Stimulated activated CD4-positive, alpha-beta T cell treated with anti-CD3 and anti-CD28 coated beads, Interleukin-15, amount 100 ng/mL, for 24 hours (primary cell): ENCODE data around the gene SBK2.
"Not testable (repeated sequence)": the region's sequence is repeated elsewhere in the genome, so short reads cannot be mapped to it uniquely, and the experiment has no call there.

Experiments
- DNase-seq: peaks from one replicate; pipeline ENCODE4 v3.0.0-alpha.2; 2020

The SBK2 gene

DNA sequence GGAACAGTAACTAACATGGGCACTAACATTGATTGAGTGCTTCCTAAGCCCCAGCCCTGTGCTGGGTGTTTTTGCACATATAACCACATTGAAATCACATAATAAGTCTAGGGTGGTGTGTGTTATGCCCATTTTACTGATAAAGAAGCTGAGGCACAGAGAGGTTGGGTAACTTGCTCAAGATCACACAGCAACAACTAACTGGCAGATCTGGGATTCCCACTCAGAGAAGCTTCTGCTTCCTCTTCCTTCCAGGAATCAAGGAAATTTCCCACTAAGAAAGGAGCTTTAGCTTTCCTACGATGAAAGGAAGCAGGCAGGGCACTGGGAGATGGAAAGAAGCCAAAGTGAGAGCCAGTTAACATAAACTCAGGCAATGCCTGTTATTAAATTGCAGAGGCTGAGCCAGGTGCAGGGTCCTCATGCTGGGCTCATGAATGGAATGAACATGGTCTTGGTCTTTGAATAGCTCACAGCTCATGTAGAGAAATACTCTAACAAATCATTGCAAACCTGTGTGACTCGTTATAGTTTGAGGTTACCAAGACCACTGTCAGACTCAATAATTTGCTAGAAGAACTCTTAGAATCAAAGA is 38.6 kb downstream of the SBK2 start:
- DNase-seq = no peak

DNA sequence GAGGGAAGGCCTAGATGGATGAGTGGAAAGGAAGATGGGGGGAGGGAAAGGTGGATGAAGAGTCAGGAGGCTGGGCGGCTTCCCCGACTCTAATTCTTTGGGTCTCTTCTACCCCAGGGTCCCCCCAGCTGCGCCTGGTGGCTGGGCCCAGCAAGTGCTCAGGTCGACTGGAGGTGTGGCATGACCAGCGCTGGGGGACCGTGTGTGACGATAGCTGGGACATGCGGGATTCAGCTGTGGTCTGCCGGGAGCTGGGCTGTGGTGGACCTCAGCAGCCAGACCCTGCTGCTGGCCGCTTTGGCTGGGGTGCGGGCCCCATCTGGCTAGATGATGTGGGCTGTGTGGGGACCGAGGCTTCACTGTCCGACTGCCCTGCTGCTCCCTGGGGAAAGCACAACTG is 39.2 kb downstream of the SBK2 start:
- DNase-seq = no peak

DNA sequence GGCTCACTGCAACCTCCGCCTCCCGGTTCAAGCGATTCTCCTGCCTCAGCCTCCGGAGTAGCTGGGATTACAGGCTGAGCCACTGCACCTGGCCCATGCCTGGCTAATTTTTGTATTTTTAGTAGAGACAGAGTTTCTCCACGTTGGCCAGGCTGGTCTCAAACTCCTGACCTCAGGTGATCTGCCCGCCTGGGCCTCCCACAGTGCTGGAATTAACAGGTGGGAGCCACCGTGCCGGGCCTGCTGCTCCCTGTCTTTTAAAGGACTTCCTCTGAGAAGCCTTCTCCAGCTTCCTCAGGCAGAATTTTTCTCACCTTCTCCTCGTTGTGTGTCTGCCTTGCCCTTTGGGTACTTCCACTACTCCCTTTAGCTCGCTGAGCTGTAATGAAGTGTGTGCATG is 40.1 kb downstream of the SBK2 start:
- DNase-seq = not testable (repeated sequence)

DNA sequence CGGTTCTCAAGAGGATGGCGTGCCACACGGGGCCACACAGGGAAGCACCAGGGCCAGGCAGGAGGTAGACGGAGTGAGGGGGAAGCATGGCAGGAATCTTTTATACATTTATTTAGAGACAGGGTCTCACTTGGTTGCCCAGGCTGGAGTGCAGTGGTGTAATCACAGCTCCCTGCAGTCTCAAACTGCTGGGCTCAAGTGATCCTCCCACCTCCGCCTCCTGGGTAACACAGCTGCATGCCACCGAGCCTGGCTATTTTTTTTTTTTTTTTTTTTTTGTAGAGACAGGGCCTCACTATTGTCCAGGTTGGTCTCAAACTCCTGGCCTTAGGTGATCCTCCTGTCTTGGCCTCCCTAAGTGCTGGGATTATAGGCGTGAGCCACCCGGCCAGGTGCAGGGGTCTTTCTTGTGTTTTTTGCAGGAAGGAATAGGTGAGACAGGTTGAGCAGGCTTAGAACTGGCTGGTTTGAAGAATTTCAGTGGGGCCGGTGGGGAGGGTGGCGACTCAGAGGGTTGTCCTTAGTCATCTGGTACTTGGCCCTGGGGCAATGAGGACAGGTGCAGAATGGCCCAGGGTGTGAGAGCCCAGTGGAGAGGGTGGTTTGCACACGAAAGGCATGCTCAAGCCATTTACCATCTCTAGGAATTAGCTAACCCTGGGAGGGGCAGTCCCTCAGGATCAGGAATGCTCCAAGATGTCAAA is 41.1 kb downstream of the SBK2 start:
- no peak for DNase-seq

DNA sequence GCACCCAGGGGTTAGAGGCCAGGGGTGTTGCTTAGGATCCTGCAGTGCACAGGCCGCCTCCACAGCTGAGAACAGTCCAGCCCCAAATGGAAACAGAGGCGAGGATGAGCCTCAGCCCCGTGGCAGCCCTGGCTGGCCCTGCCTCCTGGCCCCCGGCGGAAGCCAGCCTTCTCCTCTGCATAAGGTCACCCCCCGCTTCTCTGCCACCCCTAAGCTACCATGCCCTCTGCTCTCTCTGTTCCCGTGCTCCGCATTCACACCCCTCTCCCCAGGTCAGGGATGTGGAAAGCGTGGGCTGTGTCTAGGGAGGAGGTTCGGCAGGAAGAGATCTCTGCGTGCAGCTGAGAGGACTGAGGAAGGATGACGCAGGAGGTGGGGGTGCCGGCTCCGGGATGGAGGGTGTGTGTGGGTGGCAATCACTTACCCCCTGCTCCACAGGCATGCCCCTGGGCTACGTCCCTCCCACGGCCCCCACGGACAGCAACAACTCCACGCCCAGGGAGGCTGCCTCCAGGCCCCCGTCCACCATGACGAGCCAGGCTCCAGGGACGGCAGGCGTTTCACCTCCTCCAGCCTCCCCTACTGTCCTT is 42.7 kb downstream of the SBK2 start:
- DNase-seq = no peak

DNA sequence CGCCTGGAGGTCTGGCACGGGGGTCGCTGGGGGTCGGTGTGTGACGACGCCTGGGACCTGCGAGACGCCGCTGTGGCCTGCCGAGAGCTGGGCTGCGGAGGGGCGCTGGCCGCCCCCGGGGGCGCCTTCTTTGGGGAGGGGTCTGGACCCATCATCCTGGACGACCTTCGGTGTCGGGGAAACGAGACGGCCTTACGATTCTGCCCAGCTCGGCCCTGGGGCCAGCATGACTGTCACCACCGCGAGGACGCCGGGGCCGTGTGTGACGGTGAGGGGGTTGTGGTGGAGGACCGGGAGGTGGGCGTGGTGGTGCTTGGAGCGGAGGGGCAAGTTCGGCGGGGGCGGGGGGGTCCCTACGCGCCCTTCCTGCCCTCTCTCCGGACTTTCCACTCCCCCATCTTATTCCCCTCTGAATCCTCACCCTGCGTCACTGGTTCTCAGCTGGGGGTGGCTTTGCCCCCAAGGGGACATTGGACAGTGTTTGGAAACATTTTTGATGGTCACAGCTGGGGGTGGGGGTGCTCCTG is 43.2 kb downstream of the SBK2 start:
- no peak for DNase-seq

DNA sequence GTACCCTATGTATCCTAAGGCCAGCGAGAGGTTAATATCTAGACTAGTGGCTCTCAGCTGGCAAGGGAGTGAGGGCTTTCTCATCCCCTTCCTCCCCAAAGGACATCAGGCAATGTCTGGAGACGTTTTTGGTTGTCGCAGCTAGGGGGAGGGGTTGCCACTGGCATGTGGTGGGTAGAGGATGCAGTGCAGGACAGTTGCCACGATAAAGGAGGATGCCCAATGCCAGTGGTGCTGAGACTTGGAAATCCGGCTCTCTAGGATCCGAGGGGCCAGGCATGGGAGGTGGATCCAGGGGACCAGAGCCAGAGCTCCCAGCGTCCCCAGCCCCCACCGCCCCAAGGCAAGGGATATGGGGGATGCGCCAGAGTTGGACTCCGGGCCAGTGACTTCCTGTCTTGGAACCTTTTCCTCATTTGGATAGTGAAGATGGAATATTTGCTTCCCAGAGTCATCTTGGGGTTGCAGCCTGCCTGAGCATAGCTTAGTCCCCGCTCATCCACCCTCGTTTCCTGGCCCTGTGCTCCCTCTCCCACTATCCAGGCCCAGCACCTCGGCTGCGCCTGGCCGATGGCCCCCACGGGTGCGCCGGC is 43.8 kb downstream of the SBK2 start:
- no peak for DNase-seq

DNA sequence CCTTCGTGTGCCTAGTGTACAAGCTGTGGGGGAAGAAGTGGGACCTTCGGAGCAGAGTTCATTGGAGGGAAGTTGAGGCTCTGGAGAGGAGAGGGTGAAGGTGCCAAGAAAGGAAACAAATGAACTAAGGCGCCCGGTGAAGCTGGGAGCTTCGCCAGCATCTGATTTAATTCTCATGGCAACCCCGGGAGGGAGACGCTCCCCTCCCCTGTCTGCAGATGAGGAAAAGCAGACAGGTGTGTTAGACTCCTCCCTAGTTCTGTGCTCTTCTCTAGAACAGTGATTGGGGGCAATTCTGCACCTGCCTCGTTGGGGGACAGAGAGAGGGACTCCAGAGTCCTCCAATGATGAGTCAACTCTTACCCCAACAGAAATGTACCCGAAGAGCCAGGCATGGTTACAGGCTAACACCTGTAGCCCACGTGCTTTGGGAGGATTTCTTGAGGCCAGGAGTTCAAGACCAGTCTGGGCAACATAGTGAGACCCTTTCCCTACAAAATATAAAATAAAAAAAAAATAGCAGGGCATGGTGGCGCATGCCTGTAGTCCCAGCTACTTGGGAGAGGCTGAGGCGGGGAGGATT is 44.5 kb downstream of the SBK2 start:
- DNase-seq = no peak

DNA sequence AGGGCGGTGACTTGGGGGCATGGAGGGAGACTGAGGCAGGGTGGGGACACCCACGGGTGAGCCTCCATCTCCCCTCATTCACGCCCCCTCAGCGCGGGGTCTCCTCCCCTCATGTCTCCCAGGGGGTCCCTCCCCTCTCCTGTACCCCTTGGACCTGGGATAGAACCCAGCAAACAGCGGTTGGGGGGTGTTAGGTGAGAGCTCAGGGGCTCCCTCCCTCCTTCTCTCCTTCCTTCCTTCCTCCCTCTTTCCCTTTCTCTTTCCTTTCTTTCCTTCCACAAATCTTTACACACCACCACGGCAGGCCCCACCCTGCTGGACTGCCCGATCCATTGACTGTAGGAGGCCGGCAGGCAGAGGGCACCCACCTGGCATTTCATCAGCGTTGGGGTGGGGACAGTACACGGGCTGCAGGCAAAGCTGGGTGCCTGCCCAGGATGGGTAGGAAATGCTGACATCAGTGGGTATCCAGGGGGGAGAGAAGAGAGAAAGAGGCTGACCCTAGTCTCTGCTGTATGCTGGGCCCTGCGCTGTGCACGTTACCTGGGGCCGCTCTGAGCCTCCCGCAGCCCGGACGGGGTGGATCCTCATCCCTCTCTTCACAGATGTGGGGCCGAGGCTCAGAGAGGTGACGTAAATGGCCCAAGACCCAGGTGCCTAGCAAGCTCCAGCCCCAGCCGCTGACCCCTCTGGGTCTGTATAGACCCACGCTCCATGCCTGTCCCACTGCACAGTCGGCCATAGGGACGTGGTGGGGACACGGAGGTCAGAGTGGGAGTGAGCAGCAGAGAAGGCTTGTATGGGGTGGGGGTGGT is 45.2 kb downstream of the SBK2 start:
- DNase-seq = no peak

DNA sequence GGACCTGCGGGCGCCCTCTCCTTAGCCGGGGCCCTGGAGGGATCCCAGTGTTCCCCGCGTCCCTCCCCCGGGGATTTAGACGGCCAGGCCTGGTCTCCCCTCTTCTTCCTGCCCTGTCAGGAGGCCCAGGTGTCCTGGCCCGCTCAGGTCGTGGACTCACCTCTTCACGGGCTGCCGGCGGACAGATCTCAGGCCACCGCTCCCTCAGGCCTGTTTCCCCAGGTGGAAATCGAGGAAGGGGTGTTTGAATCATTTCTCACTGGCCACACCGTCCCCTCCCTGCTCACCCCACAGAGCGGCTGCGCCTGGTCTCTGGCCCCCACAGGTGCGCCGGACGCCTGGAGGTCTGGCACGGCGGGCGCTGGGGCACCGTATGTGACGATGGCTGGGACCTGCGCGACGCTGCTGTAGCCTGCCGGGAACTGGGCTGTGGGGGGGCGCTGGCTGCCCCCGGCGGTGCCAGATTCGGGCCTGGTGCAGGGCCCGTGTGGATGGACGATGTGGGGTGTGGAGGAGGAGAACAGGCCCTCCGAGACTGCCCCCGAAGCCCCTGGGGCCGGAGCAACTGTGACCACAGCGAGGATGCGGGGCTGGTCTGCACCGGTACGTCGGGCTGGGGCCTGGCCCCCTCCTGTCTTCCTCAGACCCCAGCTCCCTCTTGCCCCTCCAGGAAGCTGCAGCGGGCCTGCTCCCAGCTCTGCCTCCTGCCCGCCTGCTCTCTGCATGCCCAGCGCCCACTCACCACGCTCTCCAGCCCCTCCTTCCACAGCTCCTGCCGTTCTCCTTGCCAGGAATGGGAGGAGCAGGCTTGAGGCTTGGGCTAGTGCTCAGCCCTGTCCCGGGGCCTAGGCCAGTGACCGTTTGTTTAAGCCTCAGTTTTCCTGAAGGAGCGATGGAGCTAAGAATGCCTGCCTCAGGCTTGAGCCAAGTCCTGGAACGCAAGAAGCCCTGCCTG is 46.2 kb downstream of the SBK2 start:
- DNase-seq = no peak

DNA sequence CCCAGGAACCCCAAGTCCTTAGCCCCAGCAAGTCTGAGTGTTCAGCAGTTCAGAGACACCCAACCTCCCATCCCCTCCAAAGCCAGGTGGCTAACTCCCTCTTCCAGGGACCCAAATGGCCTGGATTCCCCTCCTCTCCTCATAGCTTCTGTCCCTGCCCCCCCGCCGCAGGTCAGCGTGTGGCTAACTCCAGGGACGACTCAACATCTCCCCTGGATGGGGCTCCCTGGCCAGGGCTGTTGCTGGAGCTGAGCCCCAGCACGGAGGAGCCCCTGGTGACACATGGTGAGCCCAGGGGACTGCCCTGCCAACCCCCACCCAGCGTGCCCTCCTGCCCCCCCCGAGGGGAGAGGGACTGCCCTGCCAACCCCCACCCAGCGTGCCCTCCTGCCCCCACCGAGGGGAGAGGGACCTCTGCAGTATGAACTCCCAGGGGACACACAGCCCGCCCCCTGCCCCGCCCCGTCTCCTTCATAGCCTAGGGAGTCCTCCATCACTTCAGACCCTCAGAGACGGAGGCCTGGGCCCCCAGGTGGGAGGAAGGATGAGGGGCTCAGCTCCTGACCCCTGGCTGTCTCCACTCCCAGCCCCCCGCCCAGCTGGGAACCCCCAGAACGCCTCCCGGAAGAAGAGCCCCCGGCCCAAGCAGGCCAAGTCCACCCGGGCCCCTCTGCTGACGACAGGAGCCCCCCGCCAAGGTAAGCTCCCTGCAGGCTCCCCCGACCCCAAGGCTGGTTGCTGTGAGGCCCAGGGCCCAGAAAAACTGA is 47.0 kb downstream of the SBK2 start:
- no peak for DNase-seq

DNA sequence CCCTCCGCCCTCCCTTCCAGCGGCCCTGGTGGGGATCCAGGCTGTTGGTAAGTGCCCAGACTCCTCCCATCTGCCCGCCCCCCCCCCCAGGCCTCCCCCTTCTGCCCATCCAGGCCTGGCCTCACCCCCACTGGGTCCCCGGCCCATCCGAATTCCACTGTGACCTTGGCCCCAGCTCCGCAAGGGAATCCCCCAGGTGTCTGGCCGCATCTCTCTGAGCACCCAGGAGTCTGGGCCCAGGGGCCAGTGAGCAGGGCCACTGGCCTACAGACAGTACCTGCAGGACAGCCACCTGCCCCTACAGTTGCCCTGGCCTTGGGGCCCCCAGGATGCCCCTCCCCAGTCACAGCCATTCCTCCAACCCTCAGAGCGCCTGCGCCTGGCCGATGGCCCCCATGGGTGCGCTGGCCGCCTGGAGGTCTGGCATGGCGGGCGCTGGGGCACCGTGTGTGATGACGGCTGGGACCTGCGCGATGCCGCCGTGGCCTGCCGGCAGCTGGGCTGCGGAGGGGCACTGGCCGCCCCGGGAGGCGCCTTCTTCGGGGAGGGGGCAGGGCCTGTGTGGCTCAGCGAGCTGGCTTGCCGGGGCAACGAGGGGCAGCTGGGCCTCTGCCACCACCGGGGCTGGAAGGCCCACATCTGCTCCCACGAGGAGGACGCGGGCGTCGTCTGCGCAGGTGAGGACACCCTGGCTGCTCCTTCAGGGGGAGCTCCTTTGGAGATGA is 47.8 kb downstream of the SBK2 start:
- no peak for DNase-seq

DNA sequence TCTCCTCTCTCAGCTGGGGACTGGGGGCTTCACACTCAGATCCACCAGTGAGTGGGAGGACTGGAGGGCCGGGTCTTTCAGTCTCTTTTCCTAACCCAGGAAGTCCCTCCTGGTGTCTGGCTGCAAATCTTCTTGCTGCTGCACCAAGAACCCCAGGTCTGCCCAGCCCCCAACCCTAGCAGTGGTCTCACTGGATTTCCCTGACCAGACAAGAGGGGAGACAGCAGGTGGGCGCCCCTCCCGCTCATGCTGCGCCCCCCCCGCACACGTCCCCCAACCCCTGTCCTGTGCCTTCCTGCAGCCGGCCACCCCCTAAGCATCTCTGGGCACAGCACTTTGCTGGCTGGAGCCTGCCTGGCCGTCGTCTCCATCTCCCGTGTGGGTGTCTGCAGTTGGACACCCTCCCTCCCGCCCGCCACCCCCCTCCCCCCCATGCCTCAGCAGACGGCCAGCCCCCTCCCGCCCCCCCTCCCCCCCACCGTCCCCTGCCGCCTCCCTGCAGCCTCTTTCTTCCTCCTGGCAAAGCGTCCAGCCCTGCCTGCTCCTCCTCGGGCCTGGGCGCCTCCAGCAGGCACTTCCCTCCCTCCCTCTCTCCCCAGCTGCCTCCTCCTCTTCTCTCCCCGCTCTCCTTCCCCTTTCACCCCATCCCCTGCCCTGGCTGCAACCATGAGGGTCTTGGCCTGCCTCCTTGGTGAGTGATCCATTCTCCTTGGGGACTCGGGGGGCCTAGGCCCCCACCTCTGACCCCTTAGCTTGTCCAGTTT is 48.8 kb downstream of the SBK2 start, which contains the start of gene SSC5D:
TSS of gene SSC5D (plus strand) at position 513 of the 764 bp plus-strand sequence. CDS start at position 667, 154 bp downstream.
- DNase-seq = no peak

DNA sequence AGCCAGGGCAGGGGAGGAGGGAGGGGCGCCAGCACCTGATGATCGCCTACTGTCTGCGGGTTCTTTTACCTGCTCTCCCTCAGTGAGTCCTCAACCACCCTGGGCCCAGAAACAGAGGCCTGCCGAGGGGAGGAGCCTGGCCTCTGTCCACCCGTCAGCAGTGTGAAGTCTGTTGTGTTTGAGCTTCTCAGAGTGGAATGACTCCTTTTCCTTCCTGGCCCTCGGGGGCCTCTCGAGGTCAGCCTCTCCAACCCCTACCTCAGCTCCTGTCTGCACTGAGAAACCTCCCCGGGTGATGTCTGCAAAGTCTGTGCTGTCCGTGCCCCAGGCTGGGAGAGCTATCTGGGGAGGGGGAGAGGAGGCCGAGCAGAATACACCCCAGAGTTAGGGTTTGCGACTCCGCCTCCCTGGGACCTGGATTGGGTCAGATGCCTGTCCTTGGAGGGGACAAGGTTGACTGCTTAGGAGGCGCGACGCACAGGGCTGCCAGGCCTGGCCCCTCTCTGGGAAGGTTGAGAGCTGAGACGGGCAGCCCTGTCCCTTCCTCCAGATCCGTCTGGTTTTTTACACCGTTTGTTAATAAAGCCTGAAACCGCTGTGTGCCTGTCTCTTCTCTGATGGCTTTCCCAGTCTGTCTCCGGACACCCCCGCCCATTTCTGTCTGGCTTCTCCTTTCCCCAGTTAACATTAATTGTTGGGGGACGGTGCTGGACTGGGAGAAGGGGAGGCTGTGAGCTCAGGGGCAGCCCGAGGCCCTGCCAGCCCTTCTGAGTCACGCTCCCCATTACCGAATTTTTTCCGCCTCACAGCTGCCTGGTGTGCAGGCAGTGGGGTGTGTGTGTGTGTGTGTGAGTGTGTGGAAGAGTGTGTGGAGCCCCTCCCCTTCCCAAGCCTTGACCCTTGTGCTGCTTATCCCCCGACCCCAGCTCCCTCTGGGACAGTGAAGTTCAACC is 49.7 kb downstream of the SBK2 start:
- DNase-seq = peak; percentile 78

DNA sequence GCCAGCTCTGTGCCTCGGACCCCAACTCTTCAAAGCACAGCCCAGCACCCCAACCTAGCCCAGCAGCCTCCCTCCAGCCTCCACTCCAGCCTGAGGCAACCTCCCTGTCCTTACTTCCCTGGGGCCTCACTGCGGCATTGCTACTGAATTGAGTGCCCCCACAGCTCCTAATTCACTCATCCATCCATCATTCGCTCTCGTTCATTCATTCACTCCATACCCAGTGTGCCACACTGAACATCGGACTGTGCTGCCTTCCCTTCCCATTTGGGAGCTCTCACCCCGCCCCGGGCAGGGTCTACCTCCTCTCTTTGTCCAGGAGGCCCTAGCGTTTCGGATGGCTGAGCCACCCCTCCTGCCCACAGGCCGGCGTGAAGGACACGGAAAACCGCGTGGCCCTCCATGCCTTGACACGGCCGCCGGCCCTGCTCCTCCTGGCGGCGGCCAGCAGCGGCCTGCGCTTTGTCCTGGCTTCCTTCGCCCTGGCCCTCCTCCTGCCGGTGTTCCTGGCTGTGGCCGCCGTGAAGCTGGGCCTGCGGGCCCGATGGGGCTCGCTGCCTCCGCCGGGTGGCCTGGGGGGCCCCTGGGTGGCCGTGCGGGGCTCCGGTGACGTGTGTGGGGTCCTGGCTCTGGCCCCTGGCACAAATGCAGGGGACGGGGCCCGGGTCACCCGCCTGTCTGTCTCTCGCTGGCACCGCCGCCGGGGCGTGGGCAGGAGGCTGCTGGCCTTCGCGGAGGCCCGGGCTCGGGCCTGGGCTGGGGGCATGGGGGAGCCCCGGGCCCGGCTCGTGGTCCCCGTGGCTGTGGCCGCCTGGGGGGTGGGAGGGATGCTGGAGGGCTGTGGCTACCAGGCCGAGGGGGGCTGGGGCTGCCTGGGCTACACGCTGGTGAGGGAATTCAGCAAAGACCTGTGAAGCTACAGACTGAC is 50.6 kb downstream of the SBK2 start:
- DNase-seq = no peak

DNA sequence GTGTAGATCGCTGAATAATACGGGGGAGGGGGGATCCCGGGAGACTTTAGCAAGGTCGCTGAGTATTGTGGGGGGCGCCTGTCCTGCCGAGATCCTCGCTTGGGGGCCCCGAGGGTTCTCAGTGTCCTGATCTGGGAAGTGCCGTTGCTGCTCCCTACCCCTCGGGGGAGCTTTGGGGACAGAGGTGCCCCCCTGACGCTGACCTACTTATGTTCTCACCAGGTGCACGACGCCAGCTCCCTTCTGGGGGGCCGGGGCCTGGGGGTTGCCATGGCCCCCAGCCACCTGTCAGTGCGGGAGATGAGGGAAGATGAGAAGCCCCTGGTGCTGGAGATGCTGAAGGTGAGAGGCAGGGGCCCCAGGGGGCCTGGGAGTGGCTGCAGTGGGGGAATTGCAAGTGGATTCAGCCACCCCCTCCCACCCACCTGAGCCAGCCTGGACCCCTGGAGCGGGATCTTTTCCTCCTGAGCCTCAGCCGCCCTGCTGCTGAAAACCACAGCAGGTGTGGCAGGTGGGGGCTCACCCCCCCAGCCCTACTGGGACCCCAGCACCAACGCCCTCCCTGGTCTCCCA is 51.4 kb downstream of the SBK2 start:
- no peak for DNase-seq
